SJSA1 (cell line): ENCODE results near the gene UBAP2L. TPM values are rescaled to one million over a fixed set of nuclear protein-coding genes. Genes with fewer than 3 reads are reported as not detected.

Source experiments
- total RNA-seq: library from RNA; depleted of rRNA; stranded (reverse); fragments of >200 nt; shearing (Covaris generic); gene quantifications from 2 replicates; pipeline ENCODE4 v1.2.3, GENCODE V29; 2014; rRNA removed

The UBAP2L gene
- total RNA-seq, 1 experiment from 2014 or later: 92.1 TPM

Other genes starting within 250 kb of the UBAP2L start
- 232 and 279 TPM in 2 replicates for gene JTB, start 243.3 kb upstream of the UBAP2L start, total RNA-seq
- gene RAB13, start 234.6 kb upstream of the UBAP2L start, total RNA-seq: 33.5 and 36.2 TPM in 2 replicates
- 1,681 and 2,337 TPM in 2 replicates for gene RPS27, start 230.2 kb upstream of the UBAP2L start, total RNA-seq
- gene NUP210L, start 65.9 kb upstream of the UBAP2L start, total RNA-seq: not detected in 2 replicates
- gene TPM3, start 28.9 kb upstream of the UBAP2L start, total RNA-seq: 847 and 1,117 TPM in 2 replicates
- not detected in 2 replicates for gene CFAP141, start 14.6 kb upstream of the UBAP2L start, total RNA-seq
- gene HAX1, start 51.7 kb downstream of the UBAP2L start, total RNA-seq: 175 and 184 TPM in 2 replicates
- gene AQP10, start 100.1 kb downstream of the UBAP2L start, total RNA-seq: not detected in 2 replicates
- 36.9 and 77.8 TPM in 2 replicates for gene ATP8B2, start 104.6 kb downstream of the UBAP2L start, total RNA-seq
- gene IL6R, start 184.4 kb downstream of the UBAP2L start, total RNA-seq: 22.4 and 32.6 TPM in 2 replicates